A549 treated with Hydrocortisone at 1 μM for 4 hours (cell line): ENCODE data around the gene SIPA1. TPM values are rescaled to one million over a fixed set of nuclear protein-coding genes. Genes with fewer than 3 reads are reported as not detected.

ENCODE experiments used
- total RNA-seq: library from RNA; stranded (reverse); fragments of 200-300 nt; extraction: Qiagen RNA extraction; gene quantifications from 5 replicates; pipeline ENCODE4 v1.2.3, GENCODE V29; 2022

The SIPA1 gene, protein sequence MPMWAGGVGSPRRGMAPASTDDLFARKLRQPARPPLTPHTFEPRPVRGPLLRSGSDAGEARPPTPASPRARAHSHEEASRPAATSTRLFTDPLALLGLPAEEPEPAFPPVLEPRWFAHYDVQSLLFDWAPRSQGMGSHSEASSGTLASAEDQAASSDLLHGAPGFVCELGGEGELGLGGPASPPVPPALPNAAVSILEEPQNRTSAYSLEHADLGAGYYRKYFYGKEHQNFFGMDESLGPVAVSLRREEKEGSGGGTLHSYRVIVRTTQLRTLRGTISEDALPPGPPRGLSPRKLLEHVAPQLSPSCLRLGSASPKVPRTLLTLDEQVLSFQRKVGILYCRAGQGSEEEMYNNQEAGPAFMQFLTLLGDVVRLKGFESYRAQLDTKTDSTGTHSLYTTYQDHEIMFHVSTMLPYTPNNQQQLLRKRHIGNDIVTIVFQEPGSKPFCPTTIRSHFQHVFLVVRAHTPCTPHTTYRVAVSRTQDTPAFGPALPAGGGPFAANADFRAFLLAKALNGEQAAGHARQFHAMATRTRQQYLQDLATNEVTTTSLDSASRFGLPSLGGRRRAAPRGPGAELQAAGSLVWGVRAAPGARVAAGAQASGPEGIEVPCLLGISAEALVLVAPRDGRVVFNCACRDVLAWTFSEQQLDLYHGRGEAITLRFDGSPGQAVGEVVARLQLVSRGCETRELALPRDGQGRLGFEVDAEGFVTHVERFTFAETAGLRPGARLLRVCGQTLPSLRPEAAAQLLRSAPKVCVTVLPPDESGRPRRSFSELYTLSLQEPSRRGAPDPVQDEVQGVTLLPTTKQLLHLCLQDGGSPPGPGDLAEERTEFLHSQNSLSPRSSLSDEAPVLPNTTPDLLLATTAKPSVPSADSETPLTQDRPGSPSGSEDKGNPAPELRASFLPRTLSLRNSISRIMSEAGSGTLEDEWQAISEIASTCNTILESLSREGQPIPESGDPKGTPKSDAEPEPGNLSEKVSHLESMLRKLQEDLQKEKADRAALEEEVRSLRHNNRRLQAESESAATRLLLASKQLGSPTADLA
- total RNA-seq, result 12.9 to 19.7 TPM (median 16.4 TPM) in 5 replicates

DNA sequence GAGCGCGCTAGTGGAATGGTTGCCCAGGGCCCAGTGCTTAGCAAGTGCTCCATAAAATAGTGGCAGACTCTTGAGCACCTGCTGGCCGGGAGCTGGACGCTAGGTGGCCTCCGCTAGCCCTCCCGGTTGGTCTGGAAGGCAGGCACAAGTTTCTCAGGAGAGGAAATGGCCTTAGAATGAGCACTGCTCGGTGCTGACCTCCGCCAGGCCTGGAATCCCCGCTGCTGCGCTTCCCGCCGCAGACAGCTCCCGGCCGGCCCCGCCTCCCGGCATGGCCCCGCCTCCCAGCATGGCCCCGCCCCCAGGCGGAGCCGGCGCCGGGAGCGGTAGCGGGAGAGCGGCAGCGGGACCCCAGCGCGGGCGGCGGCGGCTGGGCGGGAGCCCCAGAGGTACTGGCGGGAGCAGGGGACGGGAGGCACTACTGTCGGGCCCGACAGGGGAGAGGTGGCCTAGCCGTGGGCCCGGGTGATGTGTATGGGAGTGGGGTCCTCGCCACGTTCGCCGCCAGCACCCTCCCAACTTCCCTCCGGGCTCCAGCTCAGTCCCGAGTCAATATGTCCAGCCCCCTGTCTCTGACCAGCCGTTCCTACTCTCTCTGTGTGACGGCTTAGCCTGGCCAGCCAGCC is at the start of gene SIPA1:
Gene SIPA1 (plus strand): TSS at position 308 of the 626 bp plus-strand sequence. CDS start 2,821 bp downstream, outside the sequence.

DNA sequence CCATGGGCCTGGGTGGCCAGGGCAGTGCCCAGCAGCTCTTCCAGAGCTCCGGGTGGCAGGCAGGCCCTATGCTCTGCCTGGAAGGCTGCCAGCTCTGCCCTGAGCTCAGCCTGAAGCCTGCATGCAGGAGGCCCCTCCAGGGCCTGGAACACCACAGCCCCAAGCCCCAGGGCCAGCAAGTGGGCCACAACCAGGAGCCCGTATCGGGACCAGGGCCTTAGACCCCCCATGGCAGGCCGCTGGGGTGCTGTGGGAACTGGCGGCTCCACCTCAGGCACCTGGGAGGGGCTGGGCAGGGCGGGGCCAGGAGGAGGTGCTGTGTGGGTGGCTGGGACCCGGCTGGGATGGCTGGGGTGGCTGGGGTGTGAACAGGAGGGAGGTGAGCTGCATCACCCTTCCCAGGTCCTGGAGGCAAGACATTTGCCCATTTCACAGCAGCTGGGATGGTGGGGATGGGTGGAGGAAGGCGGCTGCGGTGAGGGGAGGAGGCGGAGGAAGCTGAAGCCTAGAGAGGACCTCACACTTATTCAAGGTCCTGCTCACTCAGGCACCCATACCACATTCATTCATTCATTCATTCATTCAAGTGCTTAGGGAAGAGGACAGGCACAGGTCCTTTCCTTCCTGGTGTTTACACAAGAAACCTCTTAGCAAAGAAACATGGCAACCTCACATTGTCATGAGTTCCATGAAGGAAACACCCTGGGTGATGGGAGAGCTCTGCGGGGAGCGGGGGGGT is 42.2 kb upstream of the SIPA1 start, which contains the start of gene KCNK7:
Gene KCNK7 (minus strand): TSS at position 258 of the 739 bp plus-strand sequence. CDS start 28 bp downstream, at position 230.

DNA sequence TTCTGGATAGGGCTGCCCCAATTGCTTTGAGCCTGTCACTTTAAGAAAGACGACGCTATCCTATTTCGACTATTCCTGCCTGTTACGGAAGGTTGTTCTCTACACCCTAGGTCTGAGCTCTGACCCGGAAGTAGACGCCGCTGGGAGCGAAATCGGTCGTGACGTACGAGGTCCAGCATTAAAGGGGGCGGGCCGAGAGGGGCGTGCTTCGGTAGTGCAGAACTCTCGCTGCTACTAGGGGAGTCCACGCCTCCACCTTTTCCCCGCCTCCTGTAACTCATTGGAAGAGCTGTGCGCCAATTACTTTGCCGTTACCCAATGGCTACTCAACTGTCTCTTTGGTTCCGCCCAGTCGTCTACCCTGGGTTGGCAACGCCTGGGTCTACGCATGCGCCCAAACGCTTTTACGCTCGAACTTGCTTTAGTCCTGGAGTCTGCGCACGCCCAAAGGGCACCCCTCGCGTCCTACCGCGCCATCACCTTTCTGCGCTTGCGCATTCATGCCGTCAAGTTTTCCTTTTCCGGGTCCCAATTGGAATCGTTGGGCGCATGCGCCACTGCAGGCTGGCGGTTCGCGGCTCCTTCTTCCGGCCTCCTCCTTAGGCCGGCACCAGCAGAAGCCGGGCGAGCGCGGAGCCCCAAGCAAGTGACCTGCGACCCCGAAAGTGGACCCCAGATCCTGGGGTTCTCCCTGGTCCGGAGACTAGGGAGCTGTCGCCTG is 22.5 kb upstream of the SIPA1 start, which contains the start of gene PCNX3:
Gene PCNX3 (plus strand): TSS at position 548 of the 721 bp plus-strand sequence. CDS start 536 bp downstream, outside the sequence.

GRCh38 chr11:65662799-65663638 is 25.1 kb downstream of the SIPA1 start, which contains the start of gene RELA:
Gene RELA, minus strand, starts transcription at chr11:65662916. Its CDS starts 84 bp downstream, at chr11:65662832.

Other genes starting within 250 kb of the SIPA1 start
- 129 to 220 TPM (median 203 TPM) in 5 replicates for gene NEAT1, start 215.3 kb upstream of the SIPA1 start, total RNA-seq
- gene MALAT1, start 139.1 kb upstream of the SIPA1 start, total RNA-seq, result 48.1 to 87.2 TPM (median 67.9 TPM) in 5 replicates
- gene SCYL1, start 113.0 kb upstream of the SIPA1 start, total RNA-seq, result 50.9 to 60.4 TPM (median 56.0 TPM) in 5 replicates
- gene LTBP3, start 79.7 kb upstream of the SIPA1 start, total RNA-seq, result 83.4 to 114 TPM (median 105 TPM) in 5 replicates
- 71.2 to 74.6 TPM (median 73.7 TPM) in 5 replicates for gene ZNRD2, start 67.6 kb upstream of the SIPA1 start, total RNA-seq
- 22.8 to 49.9 TPM (median 46.2 TPM) in 5 replicates for gene FAM89B, start 65.6 kb upstream of the SIPA1 start, total RNA-seq
- 26.1 to 36.0 TPM (median 34.5 TPM) in 5 replicates for gene EHBP1L1, start 62.0 kb upstream of the SIPA1 start, total RNA-seq
- gene KCNK7, start 42.3 kb upstream of the SIPA1 start, total RNA-seq, result 0.08 to 0.93 TPM (median 0.78 TPM) in 5 replicates
- 40.5 to 47.5 TPM (median 45.0 TPM) in 5 replicates for gene MAP3K11, start 23.9 kb upstream of the SIPA1 start, total RNA-seq
- gene PCNX3, start 22.3 kb upstream of the SIPA1 start, total RNA-seq, result 31.4 to 36.0 TPM (median 32.1 TPM) in 5 replicates
- gene RELA, start 24.8 kb downstream of the SIPA1 start, total RNA-seq, result 66.4 to 76.8 TPM (median 74.4 TPM) in 5 replicates
- 41.2 to 52.5 TPM (median 50.4 TPM) in 5 replicates for gene KAT5, start 74.2 kb downstream of the SIPA1 start, total RNA-seq
- gene RNASEH2C, start 82.7 kb downstream of the SIPA1 start, total RNA-seq, result 23.6 to 51.8 TPM (median 47.4 TPM) in 5 replicates
- gene AP5B1, start 142.9 kb downstream of the SIPA1 start, total RNA-seq, result 8.5 to 11.9 TPM (median 10.8 TPM) in 5 replicates
- gene OVOL1, start 149.0 kb downstream of the SIPA1 start, total RNA-seq, result 0.03 to 0.13 TPM (median 0.08 TPM) in 3 of 5 replicates, not detected in the others
- gene SNX32, start 195.9 kb downstream of the SIPA1 start, total RNA-seq, result 0.06 to 0.11 TPM (median 0.08 TPM) in 3 of 5 replicates, not detected in the others
- gene CFL1, start 220.1 kb downstream of the SIPA1 start, total RNA-seq, result 1,998 to 2,345 TPM (median 2,265 TPM) in 5 replicates
- 24.8 to 34.3 TPM (median 33.8 TPM) in 5 replicates for gene MUS81, start 222.3 kb downstream of the SIPA1 start, total RNA-seq
- 0.78 to 1.3 TPM (median 0.94 TPM) in 5 replicates for gene EFEMP2, start 234.7 kb downstream of the SIPA1 start, total RNA-seq
- gene CTSW, start 241.7 kb downstream of the SIPA1 start, total RNA-seq, result 0.06 to 0.13 TPM (median 0.09 TPM) in 3 of 5 replicates, not detected in the others